ENCODE measurements around the gene DHX58.

The DHX58 gene

GRCh38 chr17:42129109-42129837, 16.8 kb upstream of the DHX58 start:
- DNase-seq: no peak

- no peak for DNase-seq
Measured at GRCh38 chr17:42127414-42127813, 14.9 kb upstream of the DHX58 start.

- no peak for DNase-seq
Measured at GRCh38 chr17:42126836-42127235, 14.3 kb upstream of the DHX58 start.

GRCh38 chr17:42125565-42125964, 13.1 kb upstream of the DHX58 start:
- DNase-seq: no peak

DNA sequence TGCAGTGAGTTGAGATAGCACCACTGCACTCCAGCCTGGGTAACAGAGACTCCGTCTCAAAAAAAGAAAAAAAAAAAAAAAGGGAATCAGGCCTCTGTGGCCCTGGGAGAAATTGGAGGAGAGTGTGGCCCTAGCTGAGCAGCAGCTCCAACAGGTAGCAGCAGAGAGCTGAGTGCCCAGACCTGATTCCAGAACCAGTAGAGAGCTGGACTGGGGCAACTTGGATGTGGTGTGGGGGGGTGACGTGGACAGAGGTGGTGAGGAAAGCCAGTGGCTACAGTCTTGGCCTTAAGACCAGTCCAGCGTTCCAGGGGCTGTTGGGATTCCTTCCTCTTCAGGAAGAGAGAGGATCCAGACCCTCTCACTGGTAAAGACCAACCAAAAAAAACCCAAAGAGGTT, 11.7 kb upstream of the DHX58 start:
- no peak for DNase-seq

- no peak for DNase-seq
Measured at GRCh38 chr17:42122371-42123303, 10.1 kb upstream of the DHX58 start, which contains the start of gene HSPB9. TSS of gene HSPB9 (plus strand) at chr17:42122804. CDS start at chr17:42122851, 47 bp downstream.

- peak; percentile 66 to 75 for DNase-seq
Measured at GRCh38 chr17:42120770-42121769, 8.6 kb upstream of the DHX58 start, which contains the start of gene KAT2A. TSS of gene KAT2A (minus strand) at chr17:42121367. CDS start at chr17:42121304, 63 bp downstream.

GRCh38 chr17:42120161-42120769, 7.8 kb upstream of the DHX58 start:
- DNase-seq: no peak

DNA sequence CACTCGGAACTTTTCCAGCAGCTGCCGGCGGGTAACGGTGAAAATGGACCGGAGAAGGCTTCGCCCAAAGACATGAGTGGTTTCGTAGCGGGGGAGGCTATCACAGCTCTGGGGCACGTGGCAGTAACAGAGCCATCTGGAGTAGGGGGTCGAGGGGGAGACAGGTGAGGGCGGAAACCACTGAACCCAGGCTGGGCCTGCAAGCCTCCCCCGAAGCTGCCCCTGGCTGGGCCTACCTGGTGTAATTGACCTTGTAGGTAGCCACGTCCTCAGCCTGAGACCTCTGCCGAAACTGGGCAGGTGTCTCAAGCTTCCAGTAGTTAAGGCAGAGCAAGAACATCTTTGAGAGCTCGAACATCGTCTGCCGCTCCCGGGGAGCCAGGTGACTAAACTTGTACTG, 6.8 kb upstream of the DHX58 start:
- no peak for DNase-seq

DNA sequence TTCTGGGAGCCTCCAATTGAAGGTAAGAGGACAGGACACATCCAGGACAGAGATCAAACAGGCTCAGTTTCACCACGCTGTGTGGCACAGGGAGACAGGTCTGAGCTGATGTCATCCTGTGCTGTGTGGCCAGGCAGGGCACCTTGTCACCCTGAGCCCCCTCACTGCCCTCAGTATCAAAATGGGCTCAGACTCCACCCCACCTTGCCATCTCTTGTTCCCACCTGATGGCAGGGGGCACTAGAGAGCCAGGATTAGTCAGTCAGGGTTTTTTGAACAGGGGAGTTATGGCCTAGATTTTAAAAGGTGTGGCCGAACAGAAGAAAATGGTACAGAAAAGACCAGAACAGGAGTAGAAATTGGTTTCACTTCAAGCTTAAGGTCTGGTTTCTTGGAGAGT, 6.0 kb upstream of the DHX58 start:
- peak in 1 of 2 experiments; percentile 47 for DNase-seq

- DNase-seq: no peak
Measured at GRCh38 chr17:42118126-42118510, 5.6 kb upstream of the DHX58 start.

GRCh38 chr17:42117397-42118125, 5.0 kb upstream of the DHX58 start:
- no peak for DNase-seq

- DNase-seq: peak; percentile 50 to 79
Measured at GRCh38 chr17:42116705-42117396, 4.3 kb upstream of the DHX58 start.

DNA sequence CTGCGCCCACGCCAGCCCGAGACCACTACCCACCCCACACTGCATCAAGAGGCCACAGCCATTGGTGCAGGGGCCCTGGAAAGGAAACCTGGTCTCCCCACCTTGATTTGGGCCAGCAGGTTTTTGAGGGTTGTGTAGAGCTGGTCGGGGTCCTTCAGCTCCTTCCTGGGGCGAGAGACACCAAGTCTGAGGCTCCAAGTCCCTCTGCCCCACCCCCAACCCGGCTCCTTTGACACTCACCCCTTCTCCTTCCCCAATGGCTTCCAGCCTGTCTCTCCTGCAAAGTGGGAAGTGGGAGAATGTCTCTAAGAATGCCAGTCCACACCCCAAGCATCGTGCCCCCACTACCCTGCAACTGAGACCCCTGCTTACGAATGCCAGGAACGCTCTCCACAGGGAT, 1.6 kb upstream of the DHX58 start:
- no peak for DNase-seq

DNA sequence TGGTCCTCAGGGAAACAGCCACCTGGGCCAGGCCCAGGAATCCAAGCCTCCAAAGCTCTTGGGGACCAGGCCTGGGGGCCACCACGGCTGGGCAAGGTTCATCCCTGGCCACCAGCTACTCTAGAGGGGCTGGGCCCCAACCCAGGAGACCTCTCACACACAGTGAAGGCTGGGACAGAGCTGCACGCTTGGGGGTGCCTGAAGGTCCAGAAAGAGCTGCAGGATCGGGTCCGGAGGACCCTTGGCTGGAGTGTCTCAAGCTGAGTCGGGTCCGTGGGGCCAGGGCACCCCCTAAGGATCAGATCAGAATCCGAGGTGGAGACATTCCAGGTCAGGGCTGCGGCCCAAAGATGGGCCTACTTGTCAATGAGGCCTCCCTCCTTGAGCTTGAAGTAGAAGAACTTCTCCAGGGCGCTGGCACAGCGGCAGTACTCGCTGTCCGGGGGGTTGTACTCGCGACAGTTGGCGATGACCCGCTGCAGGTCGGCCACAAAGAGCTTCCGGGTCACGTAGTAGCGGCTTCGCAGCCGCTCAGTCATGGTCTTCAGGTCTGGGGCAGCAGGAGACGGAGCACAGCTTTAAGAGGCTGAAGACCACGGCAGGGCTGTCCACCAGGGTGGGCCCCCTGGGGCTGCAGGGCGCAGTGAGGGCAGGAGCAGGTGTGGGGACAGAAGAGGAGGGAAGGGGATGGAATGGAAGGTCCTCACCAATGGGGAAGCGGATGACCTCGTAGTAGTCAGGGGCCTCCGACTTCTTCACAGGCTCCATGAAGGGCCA, 967 bp upstream of the DHX58 start:
- no peak for DNase-seq

- peak; percentile 35 to 37 for DNase-seq
Measured at GRCh38 chr17:42111871-42112551, 503 bp downstream of the DHX58 start.

DNA sequence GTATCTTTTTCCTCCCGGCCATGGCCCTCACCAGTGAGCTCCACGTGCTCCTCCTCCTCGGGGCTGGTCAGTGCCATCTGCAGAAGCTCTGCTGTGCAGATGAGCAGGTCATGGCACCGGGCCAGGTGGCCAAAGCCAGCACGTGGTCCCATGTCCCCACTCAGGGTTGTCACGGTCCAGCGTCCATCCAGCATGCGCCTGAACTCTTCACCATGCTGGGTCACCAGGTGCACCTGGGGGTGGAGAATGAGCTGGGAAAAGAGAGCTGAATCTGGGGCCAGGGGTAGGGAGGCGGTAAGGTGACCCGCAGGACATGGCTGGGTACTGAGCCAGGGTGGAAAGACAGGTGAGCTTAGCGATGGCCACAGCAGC, 1.3 kb downstream of the DHX58 start:
- no peak for DNase-seq

DNA sequence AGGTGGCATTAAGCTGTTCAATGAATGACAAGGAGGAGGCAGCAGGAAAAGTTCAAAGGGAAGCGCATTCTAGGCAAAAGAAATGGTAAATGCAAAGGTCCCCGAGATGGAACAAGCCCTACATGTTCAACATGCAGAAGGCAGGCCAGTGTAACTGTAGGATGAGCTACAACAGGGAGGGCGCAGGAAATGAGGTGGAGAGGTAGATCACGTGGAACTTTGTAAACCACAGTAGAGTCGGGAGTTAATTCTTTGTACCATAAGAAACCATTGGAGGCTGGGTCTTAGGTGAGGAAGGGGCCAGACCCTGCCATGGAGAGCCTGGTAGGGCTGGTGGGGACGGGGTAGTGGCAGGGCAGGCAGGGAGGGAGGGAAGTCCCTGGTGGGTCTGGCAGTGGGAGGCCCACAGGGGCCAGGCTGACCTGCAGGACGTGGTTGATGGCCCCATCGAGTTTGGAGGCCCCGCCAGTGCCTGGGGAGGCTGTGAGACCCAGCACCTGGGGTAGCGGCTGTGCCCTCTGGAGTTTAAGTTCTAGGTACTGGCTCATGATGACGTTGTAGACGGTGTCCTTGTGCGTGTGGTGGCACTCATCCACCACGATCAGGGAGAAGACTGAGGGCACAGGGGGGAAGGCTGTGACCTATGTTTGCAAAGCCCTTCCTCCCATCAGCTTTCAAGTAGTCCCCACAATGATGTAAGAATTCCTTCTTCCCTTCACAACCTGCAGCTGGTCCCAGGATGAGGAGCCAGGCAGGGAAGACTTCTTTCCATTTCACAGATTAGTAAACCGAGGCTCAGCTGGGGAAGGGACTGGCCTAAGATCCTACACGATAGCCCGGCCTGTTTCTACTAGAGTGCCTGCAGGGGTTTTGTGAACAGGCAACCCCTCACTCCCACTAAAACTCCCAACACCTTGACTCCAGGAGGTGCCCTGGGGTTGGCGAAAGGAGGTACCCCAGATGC, 1.9 kb downstream of the DHX58 start:
- DNase-seq: no peak

Measured in SW 1271 (cell line).